Uterus (tissue), 4 donors: Measurements from ENCODE around the gene BCORL1. TPM values are rescaled to one million over a fixed set of nuclear protein-coding genes. Genes with fewer than 3 reads are reported as not detected.
A peak's percentile ranks its signal among the peaks of the same experiment; 100 is the strongest.

ENCODE experiments used
- DNase-seq, 2 donors: peaks; one replicate each; pipeline ENCODE4 v3.0.0-alpha.2; 2019 to 2020
- H3K27ac ChIP-seq, 2 donors: fragments of 200-600 bp; sonication (generic); 1 replicate in 1 of 2; 2 replicates in 1 of 2; pipeline ENCODE4 v1.5.1; 2016 to 2018
- H3K27me3 ChIP-seq, 2 donors: fragments of 200-600 bp; sonication (generic); one replicate each; pipeline ENCODE4 v1.5.1; 2018 to 2019; ENCODE audit warnings: control low read depth in 1 of 2
- H3K36me3 ChIP-seq, 2 donors: fragments of 200-600 bp; sonication (generic); one replicate each; pipeline ENCODE4 v1.5.1; 2019; ENCODE audit warnings: control low read depth in 1 of 2
- H3K4me1 ChIP-seq, 2 donors: fragments of 200-600 bp; sonication (generic); one replicate each; pipeline ENCODE4 v1.5.1; 2018 to 2019; ENCODE audit warnings: control low read depth in 1 of 2
- H3K4me3 ChIP-seq, 2 donors: fragments of 200-600 bp; sonication (generic); 1 replicate in 1 of 2; 2 replicates in 1 of 2; pipeline ENCODE4 v1.5.1; 2018 to 2019; ENCODE audit warnings: mild to moderate bottlenecking in 1 of 2
- H3K9me3 ChIP-seq, 2 donors: fragments of 200-600 bp; sonication (generic); one replicate each; pipeline ENCODE4 v1.5.1; 2019; ENCODE audit warnings: control low read depth in 1 of 2
- CTCF ChIP-seq, 4 experiments: fragments of 200-600 bp in 2 of 4; fragments of 450-650 bp in 2 of 4; sonication (generic) in 2 of 4; IDR thresholded peaks; one replicate each; pipeline ENCODE4 v1.5.1; 2016 to 2019; ENCODE audit warnings: antibody characterized with exemption in 4 of 4, mild to moderate bottlenecking in 2 of 4, moderate library complexity in 1 of 4
- POLR2A ChIP-seq, 2 donors: fragments of 450-650 bp; IDR thresholded peaks; one replicate each; pipeline ENCODE4 v1.6.1; 2016; ENCODE audit warnings: antibody characterized with exemption in 2 of 2, mild to moderate bottlenecking in 1 of 2, moderate library complexity in 1 of 2
- intact Hi-C: fragments of 100-400 bp; cut with DNase I; formaldehyde crosslinking; loops from one replicate; pipeline ENCODE4 v1.15.1; 2023; ENCODE audit warnings: low total_unique reads
- total RNA-seq, 4 donors: library from RNA; depleted of rRNA in 3 of 4; stranded (reverse); fragments of >200 nt in 3 of 4; gene quantifications; one replicate each; pipeline versions ENCODE4 v1.1.0 to v1.2.4, GENCODE V29; 2014 to 2023
- donor health status: DM: yes; HTN: yes; CAD: no.

BCORL1 gene
- total RNA-seq, 4 donors from 2014 or later = 0.26 to 50.8 (median 4.3) TPM

DNA sequence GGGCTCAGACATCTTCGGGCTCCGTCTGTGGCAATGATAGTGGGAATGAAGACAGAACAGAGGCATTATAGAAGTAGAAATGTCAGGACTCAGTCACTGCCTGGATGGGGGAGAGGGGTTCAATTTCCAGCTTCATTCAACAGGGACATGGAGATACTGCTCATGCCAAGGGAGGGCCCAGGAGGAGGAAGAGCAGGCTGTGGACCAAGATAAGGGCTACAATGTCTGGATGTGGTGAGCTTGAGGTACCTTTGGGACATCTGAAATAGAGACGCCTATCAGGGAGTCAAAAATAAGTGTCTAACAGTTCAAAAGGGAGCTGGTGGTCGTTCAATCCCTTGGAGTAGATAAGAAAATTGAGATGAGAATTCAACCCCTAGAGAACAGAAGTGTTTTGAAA lies 93.3 kb downstream of the BCORL1 start:
- no peaks in the 10 kb centered on the region for H3K27me3 ChIP-seq

DNA sequence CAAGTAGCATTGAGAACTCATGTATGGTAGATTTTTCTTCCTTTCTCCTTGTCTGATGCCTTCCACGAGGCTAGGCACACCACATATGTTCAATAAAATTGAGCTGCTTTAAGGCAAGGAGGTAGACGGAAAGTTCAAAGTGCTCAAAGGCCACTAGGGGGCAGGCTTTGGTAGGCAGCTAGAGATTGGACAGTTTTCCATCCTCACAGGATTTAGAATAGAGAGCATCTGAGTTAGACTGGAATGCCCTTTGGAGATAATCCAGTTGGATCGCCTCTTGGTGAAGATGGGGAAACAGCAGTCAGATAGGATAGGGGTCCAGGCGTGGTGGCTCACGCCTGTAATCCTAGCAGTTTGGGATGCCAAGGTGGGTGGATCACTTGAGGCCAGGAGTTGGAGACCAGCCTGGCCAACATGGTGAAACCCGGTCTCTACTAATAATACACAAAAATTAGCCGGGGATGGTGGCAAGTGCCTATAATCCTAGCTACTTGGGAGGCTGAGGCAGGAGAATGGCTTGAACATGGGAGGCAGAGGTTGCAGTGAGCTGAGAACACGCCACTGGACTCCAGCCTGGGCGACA lies 97.5 kb downstream of the BCORL1 start:
- DNase-seq = peak; percentile 65 to 73
- Histone ChIP-seq H3K27me3 (no peaks in the 10 kb centered on the region), H3K27ac (peak overlapping the region in 1 of 2 donors; percentile 39), H3K4me1 (no peaks in the 10 kb centered on the region), H3K9me3 (no peaks in the 10 kb centered on the region), H3K36me3 (no peaks in the 10 kb centered on the region), H3K4me3 (no peak overlapping the region)
- no peak for TF ChIP-seq POLR2A (IDR thresholded peaks at IDR 0.05)
- peak; percentile 70 to 76 (median 74) for TF ChIP-seq CTCF (IDR thresholded peaks at IDR 0.05)
- intact Hi-C loops = loop anchor here (5.0 kb wide), 1 partner anchor 112 kb away; no protein-coding TSS in a partner anchor

More for the DNA sequence above, 93.3 kb downstream of the BCORL1 start:
- Histone ChIP-seq H3K27ac (no peak overlapping the region), H3K4me1 (no peaks in the 10 kb centered on the region), H3K9me3 (no peaks in the 10 kb centered on the region), H3K36me3 (no peaks in the 10 kb centered on the region), H3K4me3 (no peak overlapping the region)
- DNase-seq = no peak
- TF ChIP-seq CTCF (IDR thresholded peaks at IDR 0.05) (no peak), POLR2A (IDR thresholded peaks at IDR 0.05) (no peak)
- intact Hi-C loops = no loop called here

GRCh38 chrX:130080791-130081367 lies 98.4 kb downstream of the BCORL1 start:
- no peak overlapping the region for H3K4me3 ChIP-seq
- no peaks in the 10 kb centered on the region for H3K9me3 ChIP-seq
- TF ChIP-seq POLR2A (IDR thresholded peaks at IDR 0.05) (no peak), CTCF (IDR thresholded peaks at IDR 0.05) (no peak)
- H3K27ac ChIP-seq = peak overlapping the region; percentile 70 to 71
- no peak for DNase-seq
- H3K36me3 ChIP-seq = no peaks in the 10 kb centered on the region
- no peaks in the 10 kb centered on the region for H3K4me1 ChIP-seq
- H3K27me3 ChIP-seq = no peaks in the 10 kb centered on the region
- intact Hi-C loops = loop anchor here (5.0 kb wide), 1 partner anchor 111 kb away; no protein-coding TSS in a partner anchor

DNA sequence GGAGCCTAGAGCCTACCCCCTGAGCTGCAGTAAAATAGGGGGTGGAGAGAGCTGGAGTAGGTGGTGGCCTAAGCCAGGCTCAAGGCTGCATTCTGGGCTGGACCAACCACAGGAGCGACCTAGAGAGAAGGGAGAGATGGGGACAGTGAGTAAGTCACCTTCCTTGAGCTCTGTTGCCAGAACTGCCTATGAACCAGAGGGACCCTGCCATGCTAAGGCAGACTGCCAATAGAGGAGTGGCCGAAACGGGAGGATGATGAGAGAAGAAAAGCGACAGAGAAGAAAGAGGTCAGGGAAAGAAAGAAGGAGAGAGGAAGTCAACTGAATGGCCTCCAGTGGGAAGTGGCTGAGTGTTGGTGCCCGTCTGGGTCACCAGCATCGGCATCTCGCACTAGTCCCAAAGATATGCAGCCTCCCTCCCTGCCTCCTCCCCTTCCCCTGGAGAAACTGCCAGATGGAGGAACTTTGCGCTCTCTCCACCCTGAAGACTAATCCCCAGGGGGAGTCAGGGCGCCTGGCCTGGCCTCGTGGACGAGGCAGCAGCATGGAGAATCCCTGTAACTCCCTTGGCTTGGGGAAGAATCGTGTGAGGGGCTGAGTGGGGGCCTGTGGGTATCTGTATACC lies 99.1 kb downstream of the BCORL1 start:
- Histone ChIP-seq H3K36me3 (no peaks in the 10 kb centered on the region), H3K27ac (peak overlapping the region; percentile 70 to 71), H3K4me3 (no peak overlapping the region), H3K4me1 (no peaks in the 10 kb centered on the region), H3K27me3 (no peaks in the 10 kb centered on the region), H3K9me3 (no peaks in the 10 kb centered on the region)
- TF ChIP-seq CTCF (IDR thresholded peaks at IDR 0.05) = no peak
- no peak for TF ChIP-seq POLR2A (IDR thresholded peaks at IDR 0.05)
- DNase-seq = no peak
- intact Hi-C loops = loop anchor here (5.0 kb wide), 1 partner anchor 111 kb away; no protein-coding TSS in a partner anchor
